K562 (cell line): ENCODE measurements around the gene PDE4D. TPM values are rescaled to one million over a fixed set of nuclear protein-coding genes. Genes with fewer than 3 reads are reported as not detected.

ENCODE experiments used
- ATAC-seq: fragments of 200-7000 bp; cut with Tn5 transposase; 3 replicates; pipeline ENCODE4 v1.9.1; 2020; ENCODE audit warnings: moderate library complexity
- BruUV-seq: library from RNA; stranded (reverse); fragments of 400-500 nt; replicated peaks from 2 replicates; lab custom pipeline; 2021; lab: Mats Ljungman, UMichigan
- CTCF ChIA-PET: fragments of 300-600 bp; formaldehyde crosslinking; extraction: SDS; loops from one replicate; lab custom pipeline; 2021; ENCODE audit warnings: low intra/inter-chr PET ratio; lab: Yijun Ruan, JAX
- POLR2A ChIA-PET: fragments of 300-600, 350-650 bp; sonication (Branson Sonifier 250); formaldehyde crosslinking; extraction: SDS; loops from one replicate; lab custom pipeline; 2021; ENCODE audit warnings: antibody characterized with exemption, inconsistent platforms; lab: Yijun Ruan, JAX
- DNase-seq, 4 experiments: peaks; one replicate each; pipeline versions ENCODE4 v3.0.0 to v3.0.0-alpha.2; 2011 to 2018; ENCODE audit warnings: low spot score in 3 of 4, mixed read lengths in 3 of 4; ENCODE audit errors: extremely low read depth in 1 of 4
- FAIRE-seq: peaks from 2 replicates; lab custom pipeline; 2011; peaks lifted over from hg19 to GRCh38; lab: Jason Lieb, UNC
- H2AFZ ChIP-seq: 2 replicates; pipeline ENCODE4 v1.6.0; 2011; ENCODE audit warnings: low read depth, low read length, control low read depth, inconsistent platforms
- H3K27ac ChIP-seq: fragments of 200-600 bp; 3 replicates; pipeline ENCODE4 v1.8.0; 2011; ENCODE audit warnings: low read depth, mild to moderate bottlenecking, control low read depth, inconsistent platforms, low read length, moderate library complexity, mixed read lengths; ENCODE audit errors: extremely low read depth
- H3K27me3 ChIP-seq, 2 experiments: fragments of 300-600 bp in 1 of 2; 2 replicates in 1 of 2; 3 replicates in 1 of 2; pipeline versions ENCODE4 v1.6.0 to v1.8.0; 2011; ENCODE audit warnings: inconsistent platforms in 2 of 2, low read length in 2 of 2, mild to moderate bottlenecking in 1 of 2, mixed read lengths in 1 of 2, moderate library complexity in 1 of 2; ENCODE audit not compliant: control insufficient read depth in 2 of 2, insufficient read depth in 2 of 2
- H3K36me3 ChIP-seq: fragments of 300-600 bp; 3 replicates; pipeline ENCODE4 v1.8.0; 2011; ENCODE audit warnings: mild to moderate bottlenecking, low read length, inconsistent platforms; ENCODE audit not compliant: control insufficient read depth, insufficient read depth
- H3K4me1 ChIP-seq, 2 experiments: fragments of 200-600 bp in 1 of 2; replicated peaks in 1 of 2; 2 replicates in 1 of 2; 3 replicates in 1 of 2; pipeline versions ENCODE4 v1.5.1 to v1.8.0; 2011; ENCODE audit warnings: inconsistent platforms in 2 of 2, low read length in 2 of 2, mild to moderate bottlenecking in 1 of 2, mixed read lengths in 1 of 2, moderate library complexity in 1 of 2; ENCODE audit not compliant: control insufficient read depth in 2 of 2, insufficient read depth in 2 of 2
- H3K4me2 ChIP-seq: 2 replicates; pipeline ENCODE4 v1.6.1; 2011; ENCODE audit warnings: low read length, control low read depth, inconsistent platforms, mixed read lengths; ENCODE audit not compliant: insufficient read depth
- H3K4me3 ChIP-seq: fragments of 200-600 bp; sonication (generic), shearing (Covaris generic); 2 replicates; pipeline ENCODE4 v1.5.1; 2016; ENCODE audit warnings: control low read depth, inconsistent platforms
- H3K79me2 ChIP-seq: fragments of 200-600 bp; 3 replicates; pipeline ENCODE4 v1.8.0; 2011; ENCODE audit warnings: low read length, inconsistent platforms; ENCODE audit not compliant: control insufficient read depth, insufficient read depth
- H3K9ac ChIP-seq, 2 experiments: 2 replicates each; pipeline versions ENCODE4 v1.6.0 to v1.6.1; 2011; ENCODE audit warnings: low read depth in 2 of 2, low read length in 2 of 2, control low read depth in 1 of 2, inconsistent platforms in 1 of 2, mild to moderate bottlenecking in 1 of 2, mixed read lengths in 1 of 2; ENCODE audit not compliant: insufficient read depth in 1 of 2
- H3K9me1 ChIP-seq: one replicate; pipeline ENCODE4 v1.6.0; 2011; ENCODE audit warnings: inconsistent platforms, mild to moderate bottlenecking, low read length, moderate library complexity; ENCODE audit not compliant: control insufficient read depth, insufficient read depth
- H3K9me3 ChIP-seq: replicated peaks from 2 replicates; pipeline ENCODE4 v1.5.1; 2011; ENCODE audit warnings: low read depth, low read length, inconsistent platforms; ENCODE audit not compliant: control insufficient read depth, insufficient read depth
- H4K20me1 ChIP-seq: replicated peaks from 2 replicates; pipeline ENCODE4 v1.6.1; 2011; ENCODE audit warnings: low read length, inconsistent platforms, mixed read lengths; ENCODE audit not compliant: control insufficient read depth, insufficient read depth
- ATF1 ChIP-seq, 2 experiments: fragments of 450-650 bp in 1 of 2; IDR thresholded peaks; 2 replicates each; pipeline ENCODE4 v1.6.1; 2016; ENCODE audit warnings: missing compliant biosample characterization in 1 of 2, missing genetic modification characterization in 1 of 2
- HDAC3 ChIP-seq: fragments of 450-650 bp; IDR thresholded peaks from 2 replicates; pipeline ENCODE4 v1.6.1; 2018; ENCODE audit warnings: borderline replicate concordance, mild to moderate bottlenecking, moderate library complexity; ENCODE audit not compliant: partially characterized antibody
- IRF2 ChIP-seq: sonication (generic); formaldehyde crosslinking; IDR thresholded peaks from 2 replicates; pipeline ENCODE4 v1.8.1; 2022; ENCODE audit warnings: mild to moderate bottlenecking, missing genetic modification reagents
- KAT2B ChIP-seq: IDR thresholded peaks from one replicate; pipeline ENCODE4 v1.6.1; 2012; ENCODE audit warnings: low read depth, mild to moderate bottlenecking, control low read depth, inconsistent platforms, low read length, moderate library complexity
- KDM2B ChIP-seq: fragments of 250-450 bp; sonication (Bioruptor Pico); IDR thresholded peaks from 2 replicates; pipeline ENCODE4 v1.8.0; 2021; ENCODE audit warnings: mild to moderate bottlenecking, moderate library complexity
- POLR2H ChIP-seq: IDR thresholded peaks from 2 replicates; pipeline ENCODE4 v1.6.1; 2016; ENCODE audit warnings: missing genetic modification characterization, low read depth, mild to moderate bottlenecking, control low read depth, missing compliant biosample characterization, moderate library complexity
- SLC30A9 ChIP-seq: fragments of 250-450 bp; sonication (Bioruptor Pico); IDR thresholded peaks from 2 replicates; pipeline ENCODE4 v1.8.0; 2022; ENCODE audit warnings: mild to moderate bottlenecking, moderate library complexity
- SMARCB1 ChIP-seq: IDR thresholded peaks from 2 replicates; pipeline ENCODE4 v1.6.1; 2011; ENCODE audit warnings: improper control_type of control experiment, low read depth; ENCODE audit not compliant: insufficient read length
- SP2 ChIP-seq: IDR thresholded peaks from 2 replicates; pipeline ENCODE4 v1.6.1; 2011; ENCODE audit warnings: mild to moderate bottlenecking, low read depth, low read length, moderate library complexity; ENCODE audit not compliant: poor library complexity, severe bottlenecking; ENCODE audit errors: extremely low read depth
- SRSF3 ChIP-seq: fragments of 200-400 bp; formaldehyde crosslinking; IDR thresholded peaks from 2 replicates; pipeline ENCODE4 v1.6.1; 2016; ENCODE audit warnings: mild to moderate bottlenecking, low read length, moderate library complexity; ENCODE audit not compliant: insufficient read depth
- STAT5B ChIP-seq: fragments of 250-450 bp; sonication (Bioruptor Pico); IDR thresholded peaks from 2 replicates; pipeline ENCODE4 v1.8.0; 2021; ENCODE audit warnings: mild to moderate bottlenecking, inconsistent platforms
- TAF15 ChIP-seq: fragments of 200-400 bp; formaldehyde crosslinking; IDR thresholded peaks from 2 replicates; pipeline ENCODE4 v1.6.1; 2017; ENCODE audit warnings: mild to moderate bottlenecking, low read depth, low read length, moderate library complexity
- ZFP30 ChIP-seq: fragments of 250-450 bp; sonication (Bioruptor Pico); IDR thresholded peaks from 2 replicates; pipeline ENCODE4 v1.8.0; 2022; ENCODE audit warnings: moderate library complexity, mild to moderate bottlenecking, inconsistent platforms, borderline replicate concordance
- ZNF408 ChIP-seq: fragments of 250-450 bp; sonication (Bioruptor Pico); IDR thresholded peaks from 2 replicates; pipeline ENCODE4 v1.4.0; 2020; ENCODE audit warnings: low read depth, mild to moderate bottlenecking, moderate library complexity
- ZNF436 ChIP-seq: fragments of 250-450, 450-650 bp; sonication (Bioruptor Pico); formaldehyde crosslinking; IDR thresholded peaks from 2 replicates; pipeline ENCODE4 v1.7.0; 2020; ENCODE audit warnings: mild to moderate bottlenecking
- ZNF639 ChIP-seq, 2 experiments: fragments of 200-800 bp in 1 of 2; sonication (Bioruptor generic) in 1 of 2; sonication (generic) in 1 of 2; formaldehyde crosslinking in 1 of 2; IDR thresholded peaks in 1 of 2; conservative IDR thresholded peaks in 1 of 2; 2 replicates each; pipeline versions ENCODE4 v1.5.0 to v1.6.1; 2016 to 2020; ENCODE audit warnings: missing compliant biosample characterization in 1 of 2, missing genetic modification characterization in 1 of 2, missing genetic modification reagents in 1 of 2
- WGBS: fragments of 100-300 bp; shearing (Covaris generic); methylation state at CpG from one replicate; pipeline ENCODE4 v1.1.6; 2016; ENCODE audit warnings: low coverage, mixed read lengths; ENCODE audit not compliant: insufficient coverage; ENCODE audit errors: missing lambda C conversion rate; 5-methylcytosine and 5-hydroxymethylcytosine counted together
- in situ Hi-C: fragments of 300-500 bp; cut with MboI; formaldehyde crosslinking; loops from 4 replicates; pipeline ENCODE4 v1.15.0; 2018; ENCODE audit warnings: inconsistent platforms, mixed read lengths
- intact Hi-C: fragments of 100-400 bp; cut with micrococcal nuclease; formaldehyde crosslinking; loops from 2 replicates; pipeline ENCODE4 v1.14.2; 2022
- polyA plus RNA-seq, 8 experiments: library from polyadenylated mRNA; depleted of rRNA in 4 of 8; stranded (reverse) in 5 of 8; unstranded in 3 of 8; fragments of >200 nt; fragmentation: Nextera tagmentation in 2 of 8; fragmentation: Illumina TruSeq in 1 of 8; extraction: Ambion mirVana in 2 of 8; extraction: Trizol in 1 of 8; gene quantifications; 2 replicates each; pipeline versions ENCODE4 v1.2.1 to v1.2.3, GENCODE V29; 2011 to 2014; ENCODE audit warnings: inconsistent platforms in 1 of 8, missing spikeins in 1 of 8
- total RNA-seq, 7 experiments: library from RNA; depleted of rRNA in 6 of 7; stranded (reverse); fragments of >200 nt in 6 of 7; fragmentation: Illumina TruSeq in 2 of 7; extraction: Trizol in 2 of 7; gene quantifications; 2 replicates each; pipeline versions ENCODE4 v1.2.1 to v1.2.3, GENCODE V29; 2011 to 2021; ENCODE audit warnings: low replicate concordance in 1 of 7

Gene PDE4D
- total and polyA plus RNA-seq, 9 of the 15 experiments (the other 6 are each of a cell fraction or from before 2014, with no cell fraction given): 0.04 to 0.46 (median 0.13) TPM

GRCh38 chr5:59604111-59604510 is 289.4 kb downstream of the PDE4D start:
- FAIRE-seq (no peak), DNase-seq (no peak), ATAC-seq (no peak)
- in situ Hi-C loops (no loop called here), intact Hi-C loops (no loop called here)
- Histone ChIP-seq H3K4me2 (no peak overlapping the region), H3K9me3 (no peaks in the 10 kb centered on the region), H3K9ac (no peak overlapping the region), H3K36me3 (no peaks in the 10 kb centered on the region), H3K27ac (no peak overlapping the region), H4K20me1 (no peaks in the 10 kb centered on the region), H3K4me3 (no peak overlapping the region), H3K79me2 (no peaks in the 10 kb centered on the region), H3K9me1 (no peaks in the 10 kb centered on the region), H2AFZ (no peak overlapping the region), H3K4me1 (no peaks in the 10 kb centered on the region), H3K27me3 (no peaks in the 10 kb centered on the region)
- 2% methylated on average over 4 of the region's 4 CpGs for WGBS
- no peak for TF ChIP-seq SLC30A9 (CRISPR knock-in tag)
- TF ChIP-seq SRSF3: no peak
- ChIA-PET CTCF (no interaction called here), POLR2A (no interaction called here)
- BruUV-seq: no TSS peak

GRCh38 chr5:59600998-59601397 is 292.5 kb downstream of the PDE4D start:
- 0% methylated on average over 3 of the region's 3 CpGs for WGBS
- H3K9me1 ChIP-seq: no peaks in the 10 kb centered on the region
- H3K79me2 ChIP-seq: no peaks in the 10 kb centered on the region
- H3K4me3 ChIP-seq: no peak overlapping the region
- H3K4me1 ChIP-seq: no peaks in the 10 kb centered on the region
- H3K9ac ChIP-seq: no peak overlapping the region
- FAIRE-seq: no peak
- no peaks in the 10 kb centered on the region for H3K27me3 ChIP-seq
- in situ Hi-C loops: no loop called here
- ChIA-PET POLR2A (no interaction called here), CTCF (no interaction called here)
- H3K4me2 ChIP-seq: no peak overlapping the region
- TF ChIP-seq ZFP30 (CRISPR knock-in tag) (no peak), HDAC3 (no peak), POLR2H (no peak), STAT5B (no peak), ZNF436 (CRISPR knock-in tag) (no peak), SP2 (no peak), SMARCB1 (no peak), ZNF408 (CRISPR knock-in tag) (no peak), KAT2B (no peak), KDM2B (CRISPR knock-in tag) (no peak), TAF15 (no peak), ATF1 (CRISPR knock-in tag; IDR thresholded peaks at IDR 0.05) (no peak), ATF1 (tag; IDR thresholded peaks at IDR 0.05) (no peak), IRF2 (CRISPR knock-in tag) (no peak), ZNF639 (CRISPR knock-in tag; conservative IDR thresholded peaks at IDR 0.05 in 1 of 2, IDR thresholded peaks at IDR 0.05 in 1 of 2) (no peak)
- H3K9me3 ChIP-seq: no peaks in the 10 kb centered on the region
- no peak for ATAC-seq
- DNase-seq: no peak
- no peak overlapping the region for H2AFZ ChIP-seq
- H4K20me1 ChIP-seq: no peaks in the 10 kb centered on the region
- no peak overlapping the region for H3K27ac ChIP-seq
- intact Hi-C loops: no loop called here
- no peaks in the 10 kb centered on the region for H3K36me3 ChIP-seq
- no TSS peak for BruUV-seq
